NCI-H1092 (cell line): ENCODE data around the gene TMEM92.
"Not testable (repeated sequence)": the region's sequence is repeated elsewhere in the genome, so short reads cannot be mapped to it uniquely, and the experiment has no call there.

Source experiments
- DNase-seq: peaks from one replicate; lab custom pipeline; 2025; lab: John Stamatoyannopoulos, UW

The TMEM92 gene

GRCh38 chr17:50262001-50262794, 12.1 kb upstream of the TMEM92 start:
- no peak for DNase-seq

- no peak for DNase-seq
Observed at GRCh38 chr17:50263331-50264262, 10.7 kb upstream of the TMEM92 start.

- no peak for DNase-seq
Observed at GRCh38 chr17:50264263-50265113, 9.8 kb upstream of the TMEM92 start.

GRCh38 chr17:50265212-50265611, 9.1 kb upstream of the TMEM92 start:
- DNase-seq = peak; percentile 62

GRCh38 chr17:50265690-50266315, 8.5 kb upstream of the TMEM92 start:
- DNase-seq = no peak

GRCh38 chr17:50266384-50267073, 7.7 kb upstream of the TMEM92 start:
- DNase-seq = peak; percentile 66

- no peak for DNase-seq
Observed at GRCh38 chr17:50267074-50267841, 7.0 kb upstream of the TMEM92 start.

GRCh38 chr17:50268026-50268425, 6.2 kb upstream of the TMEM92 start:
- DNase-seq = no peak

- DNase-seq = no peak
Observed at GRCh38 chr17:50268743-50269275, 5.5 kb upstream of the TMEM92 start.

GRCh38 chr17:50269477-50270434, 4.5 kb upstream of the TMEM92 start:
- DNase-seq = peak; percentile 38

- no peak for DNase-seq
Observed at GRCh38 chr17:50270435-50271362, 3.6 kb upstream of the TMEM92 start.

- DNase-seq = not testable (repeated sequence)
Observed at GRCh38 chr17:50271363-50271750, 2.9 kb upstream of the TMEM92 start.

GRCh38 chr17:50272246-50272645, 2.0 kb upstream of the TMEM92 start:
- no peak for DNase-seq

GRCh38 chr17:50272711-50273653, 1.3 kb upstream of the TMEM92 start:
- no peak for DNase-seq

GRCh38 chr17:50273654-50274040, 619 bp upstream of the TMEM92 start:
- DNase-seq = no peak

GRCh38 chr17:50274897-50275221, 593 bp downstream of the TMEM92 start:
- DNase-seq = no peak

- no peak for DNase-seq
Observed at GRCh38 chr17:50275279-50275678, 1.0 kb downstream of the TMEM92 start.
